HG02588 (cell line): ENCODE data around the gene LTB.

Experiments
- ATAC-seq: cut with Tn5 transposase; IDR thresholded peaks from one replicate; pipeline ENCODE4 v1.9.1; 2021; ENCODE audit warnings: mild to moderate bottlenecking, moderate library complexity; ENCODE audit not compliant: unreplicated experiment

LTB gene

GRCh38 chr6:31576897-31577578, 5.2 kb downstream of the LTB start:
- ATAC-seq, result no peak

GRCh38 chr6:31575952-31576685, 6.1 kb downstream of the LTB start:
- no peak for ATAC-seq

GRCh38 chr6:31575335-31575901, 6.8 kb downstream of the LTB start, which contains the start of gene TNF:
TNF (plus strand) TSS chr6:31575565; CDS start chr6:31575742, 177 bp downstream.
- ATAC-seq, result no peak

- no peak for ATAC-seq
Observed at GRCh38 chr6:31574106-31575061, 7.8 kb downstream of the LTB start.

GRCh38 chr6:31573239-31574105, 8.8 kb downstream of the LTB start:
- ATAC-seq, result no peak

- ATAC-seq, result peak; percentile 32
Observed at GRCh38 chr6:31572041-31572911, 9.9 kb downstream of the LTB start, which contains the start of gene LTA. LTA (plus strand) TSS chr6:31572289; CDS start chr6:31572743, 454 bp downstream.

GRCh38 chr6:31569861-31570536, 12.2 kb downstream of the LTB start:
- ATAC-seq, result no peak

GRCh38 chr6:31568537-31568961, 13.7 kb downstream of the LTB start:
- ATAC-seq, result peak; percentile 69

GRCh38 chr6:31567531-31568370, 14.5 kb downstream of the LTB start:
- no peak for ATAC-seq

- ATAC-seq, result no peak
Observed at GRCh38 chr6:31560697-31561058, 21.5 kb downstream of the LTB start.

- no peak for ATAC-seq
Observed at GRCh38 chr6:31559958-31560696, 22.1 kb downstream of the LTB start.

- ATAC-seq, result no peak
Observed at GRCh38 chr6:31559606-31559957, 22.6 kb downstream of the LTB start.

- ATAC-seq, result no peak
Observed at GRCh38 chr6:31558631-31559500, 23.4 kb downstream of the LTB start.

GRCh38 chr6:31558318-31558625, 24.0 kb downstream of the LTB start:
- no peak for ATAC-seq

- ATAC-seq, result no peak
Observed at GRCh38 chr6:31557443-31558317, 24.5 kb downstream of the LTB start.
